ENCODE measurements around the gene SEMA3G.

DNA sequence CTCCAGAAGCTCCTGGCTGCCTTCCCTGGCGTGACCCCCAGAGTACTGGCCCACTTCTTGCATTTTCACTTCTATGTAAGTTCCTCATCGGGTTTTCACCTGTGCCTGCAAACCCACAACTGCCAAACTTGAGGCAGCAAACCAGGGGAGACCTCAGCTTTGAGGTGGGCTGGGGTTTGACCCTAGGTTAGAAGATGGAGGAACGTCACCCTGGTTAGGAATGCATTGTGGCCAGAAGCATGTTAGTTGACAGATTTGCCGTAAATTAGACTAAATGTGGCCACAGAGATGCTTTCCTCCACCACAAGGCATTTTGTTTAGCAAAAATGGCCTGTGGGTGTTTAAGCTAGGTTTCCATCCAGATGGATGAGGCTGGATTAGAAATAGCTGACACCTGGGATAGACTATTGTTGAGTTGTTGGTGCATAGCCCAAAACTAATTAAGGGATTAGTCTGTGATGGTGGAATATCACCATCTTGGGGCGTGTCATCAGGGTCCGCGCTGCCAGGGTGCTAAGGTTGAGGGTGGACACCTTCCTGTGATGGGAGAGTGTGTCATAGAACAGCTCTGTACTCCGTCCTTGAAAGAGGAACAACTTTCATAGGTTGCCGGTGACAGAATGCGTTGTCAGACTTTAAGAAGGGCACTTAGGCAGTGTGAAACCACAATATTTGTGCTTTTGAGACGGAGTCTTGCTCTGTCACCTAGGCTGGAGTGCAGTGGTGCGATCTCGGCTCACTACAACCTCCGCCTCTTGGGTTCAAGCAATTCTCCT, 14.1 kb upstream of the SEMA3G start:
- TF ChIP-seq POLR2AphosphoS5 (IDR thresholded peaks at IDR 0.05; ENCODE audit: borderline replicate concordance, low read depth, low read length) (no peak), FOXP2 (optimal IDR thresholded peaks at IDR 0.05; ENCODE audit: control extremely low read depth, extremely low read length, insufficient read depth) (no peak), EZH2 (IDR thresholded peaks at IDR 0.05) (no peak)
